Measurements from ENCODE around the gene PATJ. TPM values are rescaled to one million over a fixed set of nuclear protein-coding genes. Genes with fewer than 3 reads are reported as not detected.

The PATJ gene
- total RNA-seq, 1 experiment from 2014 or later: 72.2 TPM

DNA sequence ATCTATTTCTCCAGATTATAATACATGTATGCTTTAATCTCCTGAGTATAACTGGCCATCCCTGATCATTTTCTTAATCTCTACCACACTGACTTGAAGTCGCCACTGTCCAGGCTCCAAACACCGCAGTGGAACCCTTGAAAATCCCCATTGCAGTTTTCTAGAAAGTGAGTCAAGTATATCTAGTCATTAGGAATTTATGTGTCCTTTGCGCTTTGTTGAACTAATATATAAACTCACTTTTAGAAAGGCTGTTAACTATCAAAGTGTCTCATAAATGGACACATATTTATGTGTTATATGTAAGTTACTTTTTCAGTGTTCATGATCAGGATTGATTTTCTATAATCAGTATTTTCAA, 211.5 kb downstream of the PATJ start:
- DNase-seq: no peak
- H3K27me3 Mint-ChIP-seq (ENCODE audit: unreplicated experiment): no peaks in the 10 kb centered on the region
- H3K4me1 Mint-ChIP-seq (ENCODE audit: low read depth, unreplicated experiment): peaks cover 9% of the 10 kb centered on the region
- BruUV-seq (replicated peaks): no TSS peak
- TF ChIP-seq, protein P1, sequence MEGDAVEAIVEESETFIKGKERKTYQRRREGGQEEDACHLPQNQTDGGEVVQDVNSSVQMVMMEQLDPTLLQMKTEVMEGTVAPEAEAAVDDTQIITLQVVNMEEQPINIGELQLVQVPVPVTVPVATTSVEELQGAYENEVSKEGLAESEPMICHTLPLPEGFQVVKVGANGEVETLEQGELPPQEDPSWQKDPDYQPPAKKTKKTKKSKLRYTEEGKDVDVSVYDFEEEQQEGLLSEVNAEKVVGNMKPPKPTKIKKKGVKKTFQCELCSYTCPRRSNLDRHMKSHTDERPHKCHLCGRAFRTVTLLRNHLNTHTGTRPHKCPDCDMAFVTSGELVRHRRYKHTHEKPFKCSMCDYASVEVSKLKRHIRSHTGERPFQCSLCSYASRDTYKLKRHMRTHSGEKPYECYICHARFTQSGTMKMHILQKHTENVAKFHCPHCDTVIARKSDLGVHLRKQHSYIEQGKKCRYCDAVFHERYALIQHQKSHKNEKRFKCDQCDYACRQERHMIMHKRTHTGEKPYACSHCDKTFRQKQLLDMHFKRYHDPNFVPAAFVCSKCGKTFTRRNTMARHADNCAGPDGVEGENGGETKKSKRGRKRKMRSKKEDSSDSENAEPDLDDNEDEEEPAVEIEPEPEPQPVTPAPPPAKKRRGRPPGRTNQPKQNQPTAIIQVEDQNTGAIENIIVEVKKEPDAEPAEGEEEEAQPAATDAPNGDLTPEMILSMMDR (IDR thresholded peaks at IDR 0.05; ENCODE audit: unreplicated experiment): no peak
- H3K4me3 Mint-ChIP-seq (ENCODE audit: low read depth, unreplicated experiment): no peak overlapping the region
- intact Hi-C loops (cut with micrococcal nuclease; ENCODE audit: unreplicated experiment): loop anchor here (5.0 kb wide), 1 partner anchor 179 kb away; no protein-coding TSS in a partner anchor
- no peak overlapping the region for H3K27ac Mint-ChIP-seq (ENCODE audit: unreplicated experiment)
- H3K9me3 Mint-ChIP-seq (ENCODE audit: low read depth, unreplicated experiment): no peaks in the 10 kb centered on the region
- no peaks in the 10 kb centered on the region for H3K36me3 Mint-ChIP-seq (ENCODE audit: insufficient read depth, unreplicated experiment)
- CTCF ChIA-PET: no interaction called here

- Mint-ChIP-seq H3K27me3 (ENCODE audit: unreplicated experiment) (no peaks in the 10 kb centered on the region), H3K4me1 (ENCODE audit: low read depth, unreplicated experiment) (peaks cover 9% of the 10 kb centered on the region), H3K4me3 (ENCODE audit: low read depth, unreplicated experiment) (no peak overlapping the region), H3K9me3 (ENCODE audit: low read depth, unreplicated experiment) (no peaks in the 10 kb centered on the region), H3K27ac (ENCODE audit: unreplicated experiment) (no peak overlapping the region), H3K36me3 (ENCODE audit: insufficient read depth, unreplicated experiment) (no peaks in the 10 kb centered on the region)
- no TSS peak for BruUV-seq (replicated peaks)
- TF ChIP-seq, protein P1 (IDR thresholded peaks at IDR 0.05; ENCODE audit: unreplicated experiment): no peak
- DNase-seq: no peak
- intact Hi-C loops (cut with micrococcal nuclease; ENCODE audit: unreplicated experiment): no loop called here
- CTCF ChIA-PET: no interaction called here
Observed at GRCh38 chr1:61955261-61955660, 213.0 kb downstream of the PATJ start.

DNA sequence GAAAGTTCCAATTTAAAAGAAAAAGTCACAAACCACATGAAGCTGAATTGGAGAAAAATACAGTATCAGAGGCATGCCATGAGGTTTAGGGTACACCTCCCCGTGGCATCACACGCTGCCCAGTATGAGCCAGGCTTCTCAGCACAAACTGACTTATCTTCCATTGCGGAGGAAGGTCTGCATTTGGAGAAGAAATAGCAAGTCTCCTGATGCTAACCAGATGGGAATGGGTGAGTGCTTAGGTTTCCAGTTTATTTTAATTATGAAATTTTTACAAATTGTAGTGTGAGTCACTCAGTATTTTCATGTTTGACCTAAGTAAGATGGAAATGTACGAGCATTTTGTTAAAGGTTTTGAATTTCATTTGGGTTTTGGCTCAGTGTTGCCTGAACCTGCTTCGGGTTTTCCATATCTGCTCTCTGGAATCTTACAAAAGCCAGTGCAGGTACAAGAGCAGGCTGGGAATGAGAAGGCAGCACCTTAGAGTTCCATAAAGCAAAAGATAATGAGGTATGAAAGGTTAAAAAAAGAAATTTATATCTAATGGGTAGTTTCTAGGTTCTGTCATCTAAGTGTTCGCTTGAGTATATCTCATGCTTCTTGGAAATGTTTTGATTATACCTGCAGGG, 213.9 kb downstream of the PATJ start:
- no peak overlapping the region for H3K27ac Mint-ChIP-seq (ENCODE audit: unreplicated experiment)
- intact Hi-C loops (cut with micrococcal nuclease; ENCODE audit: unreplicated experiment): no loop called here
- TF ChIP-seq, protein P1 (IDR thresholded peaks at IDR 0.05; ENCODE audit: unreplicated experiment): no peak

DNA sequence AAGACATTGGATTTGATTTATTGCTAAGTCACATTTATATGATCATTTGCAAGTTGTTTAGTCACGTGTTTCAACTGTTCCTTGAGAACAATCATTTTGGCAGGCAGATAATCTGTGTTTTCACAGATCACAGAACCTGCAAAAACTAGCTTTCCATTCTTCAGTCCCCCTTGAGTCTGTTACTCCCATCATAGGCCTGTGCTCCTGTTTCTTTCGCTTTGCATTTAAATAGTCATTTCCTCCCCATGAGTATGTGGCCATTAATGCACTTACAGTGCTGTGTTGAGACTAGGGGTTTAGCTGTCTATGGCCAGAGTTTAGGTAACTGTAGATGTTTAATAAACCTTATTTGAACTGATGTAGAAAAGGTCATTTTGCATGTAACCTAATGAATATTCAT, 214.5 kb downstream of the PATJ start:
- BruUV-seq (replicated peaks): no TSS peak
- TF ChIP-seq, protein P1 (IDR thresholded peaks at IDR 0.05; ENCODE audit: unreplicated experiment): no peak
- Mint-ChIP-seq H3K27me3 (ENCODE audit: unreplicated experiment) (no peaks in the 10 kb centered on the region), H3K4me3 (ENCODE audit: low read depth, unreplicated experiment) (no peak overlapping the region), H3K27ac (ENCODE audit: unreplicated experiment) (no peak overlapping the region), H3K4me1 (ENCODE audit: low read depth, unreplicated experiment) (peaks cover 7% of the 10 kb centered on the region), H3K9me3 (ENCODE audit: low read depth, unreplicated experiment) (no peaks in the 10 kb centered on the region), H3K36me3 (ENCODE audit: insufficient read depth, unreplicated experiment) (no peaks in the 10 kb centered on the region)
- intact Hi-C loops (cut with micrococcal nuclease; ENCODE audit: unreplicated experiment): no loop called here
- no peak for DNase-seq
- CTCF ChIA-PET: no interaction called here

More for the DNA sequence above, 213.9 kb downstream of the PATJ start:
- Mint-ChIP-seq H3K27me3 (ENCODE audit: unreplicated experiment) (no peaks in the 10 kb centered on the region), H3K9me3 (ENCODE audit: low read depth, unreplicated experiment) (no peaks in the 10 kb centered on the region), H3K36me3 (ENCODE audit: insufficient read depth, unreplicated experiment) (no peaks in the 10 kb centered on the region), H3K4me1 (ENCODE audit: low read depth, unreplicated experiment) (peaks cover 9% of the 10 kb centered on the region), H3K4me3 (ENCODE audit: low read depth, unreplicated experiment) (no peak overlapping the region)
- no TSS peak for BruUV-seq (replicated peaks)
- no peak for DNase-seq
- CTCF ChIA-PET: no interaction called here

Data from Calu3 (cell line).